WTC11 (cell line): Measurements from ENCODE around the gene LIN7A. TPM values are rescaled to one million over a fixed set of nuclear protein-coding genes. Genes with fewer than 3 reads are reported as not detected.

Experiments
- ATAC-seq: fragments of 200-7000 bp; cut with Tn5 transposase; 2 replicates; pipeline ENCODE4 v1.10.0; 2021; ENCODE audit warnings: mild to moderate bottlenecking, moderate library complexity
- CTCF ChIA-PET: fragments of 300-600 bp; sonication (Branson Sonifier 250); formaldehyde crosslinking; loops from one replicate; lab custom pipeline; 2021; ENCODE audit warnings: antibody characterized with exemption; lab: Charles Lee
- POLR2A ChIA-PET: fragments of 350-600 bp; sonication (Branson Sonifier 250); formaldehyde crosslinking; loops from one replicate; lab custom pipeline; 2021; ENCODE audit warnings: antibody characterized with exemption; lab: Charles Lee
- DNase-seq: peaks from one replicate; pipeline ENCODE4 v3.0.0; 2021; ENCODE audit warnings: low spot score
- H3K27ac Mint-ChIP-seq: 2 replicates; pipeline ENCODE4 v1.8.0; 2021; ENCODE audit warnings: mixed read lengths
- H3K27me3 Mint-ChIP-seq: 2 replicates; pipeline ENCODE4 v1.8.0; 2021; ENCODE audit warnings: low read depth, mild to moderate bottlenecking, moderate library complexity, mixed read lengths
- H3K36me3 Mint-ChIP-seq: 2 replicates; pipeline ENCODE4 v1.8.0; 2021; ENCODE audit warnings: mixed read lengths
- H3K4me1 Mint-ChIP-seq: 2 replicates; pipeline ENCODE4 v1.8.0; 2022; ENCODE audit warnings: mixed read lengths
- H3K4me3 Mint-ChIP-seq: 2 replicates; pipeline ENCODE4 v1.8.0; 2021; ENCODE audit warnings: mild to moderate bottlenecking, moderate library complexity, mixed read lengths
- H3K9me3 Mint-ChIP-seq: 2 replicates; pipeline ENCODE4 v1.8.0; 2021; ENCODE audit warnings: mixed read lengths
- AR ChIP-seq: fragments of 250-450 bp; sonication (Bioruptor Pico); IDR thresholded peaks from 2 replicates; pipeline ENCODE4 v1.9.0; 2021; ENCODE audit warnings: mild to moderate bottlenecking
- E2F1 ChIP-seq: sonication (generic); formaldehyde crosslinking; IDR thresholded peaks from 2 replicates; pipeline ENCODE4 v1.8.0; 2022; ENCODE audit warnings: mild to moderate bottlenecking, missing genetic modification reagents
- E2F5 ChIP-seq: sonication (generic); formaldehyde crosslinking; IDR thresholded peaks from 2 replicates; pipeline ENCODE4 v1.8.1; 2022; ENCODE audit warnings: mild to moderate bottlenecking, moderate library complexity, missing genetic modification reagents
- ELF4 ChIP-seq: sonication (generic); formaldehyde crosslinking; IDR thresholded peaks from 2 replicates; pipeline ENCODE4 v1.8.1; 2022; ENCODE audit warnings: low read depth, mild to moderate bottlenecking, moderate library complexity, missing genetic modification reagents
- ERG ChIP-seq: fragments of 250-450 bp; sonication (Bioruptor Pico); IDR thresholded peaks from 2 replicates; pipeline ENCODE4 v1.8.0; 2021; ENCODE audit warnings: mild to moderate bottlenecking
- FOXK1 ChIP-seq: sonication (generic); formaldehyde crosslinking; IDR thresholded peaks from 2 replicates; pipeline ENCODE4 v1.8.0; 2022; ENCODE audit warnings: mild to moderate bottlenecking, moderate library complexity, missing genetic modification reagents
- MYBL2 ChIP-seq: sonication (generic); formaldehyde crosslinking; IDR thresholded peaks from 2 replicates; pipeline ENCODE4 v1.8.1; 2023; ENCODE audit warnings: mild to moderate bottlenecking, moderate library complexity, missing genetic modification reagents
- OVOL2 ChIP-seq: fragments of 250-450 bp; sonication (Bioruptor Pico); IDR thresholded peaks from 2 replicates; pipeline ENCODE4 v1.9.0; 2021; ENCODE audit warnings: mild to moderate bottlenecking, borderline replicate concordance
- STAT6 ChIP-seq: sonication (generic); formaldehyde crosslinking; conservative IDR thresholded peaks from 2 replicates; pipeline ENCODE4 v1.8.1; 2023; ENCODE audit warnings: mild to moderate bottlenecking, low read depth, missing genetic modification reagents, moderate library complexity
- TP53 ChIP-seq: sonication (generic); formaldehyde crosslinking; IDR thresholded peaks from 2 replicates; pipeline ENCODE4 v1.8.1; 2023; ENCODE audit warnings: mild to moderate bottlenecking, missing genetic modification reagents
- USF2 ChIP-seq: sonication (generic); formaldehyde crosslinking; IDR thresholded peaks from 2 replicates; pipeline ENCODE4 v1.8.1; 2023; ENCODE audit warnings: mild to moderate bottlenecking, missing genetic modification reagents, moderate library complexity
- ZBTB43 ChIP-seq: sonication (generic); formaldehyde crosslinking; IDR thresholded peaks from 2 replicates; pipeline ENCODE4 v1.8.1; 2023; ENCODE audit warnings: mild to moderate bottlenecking, missing genetic modification reagents
- ZNF232 ChIP-seq: sonication (generic); formaldehyde crosslinking; IDR thresholded peaks from 2 replicates; pipeline ENCODE4 v1.8.0; 2022; ENCODE audit warnings: mild to moderate bottlenecking, missing genetic modification reagents
- ZNF263 ChIP-seq: sonication (generic); formaldehyde crosslinking; IDR thresholded peaks from 2 replicates; pipeline ENCODE4 v1.8.1; 2022; ENCODE audit warnings: low read depth, mild to moderate bottlenecking, moderate library complexity, missing genetic modification reagents
- ZNF281 ChIP-seq: sonication (generic); formaldehyde crosslinking; IDR thresholded peaks from 2 replicates; pipeline ENCODE4 v1.8.0; 2023; ENCODE audit warnings: mild to moderate bottlenecking, missing genetic modification reagents
- ZNF317 ChIP-seq: sonication (generic); formaldehyde crosslinking; IDR thresholded peaks from 2 replicates; pipeline ENCODE4 v1.8.1; 2023; ENCODE audit warnings: low read depth, mild to moderate bottlenecking, moderate library complexity, missing genetic modification reagents, borderline replicate concordance
- ZNF416 ChIP-seq: fragments of 250-450 bp; sonication (Bioruptor Pico); IDR thresholded peaks from 2 replicates; pipeline ENCODE4 v1.9.0; 2021; ENCODE audit warnings: mild to moderate bottlenecking, inconsistent platforms
- total RNA-seq: library from RNA; stranded (reverse); gene quantifications from 3 replicates; pipeline ENCODE4 v1.2.3, GENCODE V29; 2021

Gene LIN7A
- total RNA-seq, 1 experiment from 2014 or later: 8.5 TPM

GRCh38 chr12:80838708-80839107 lies 99.0 kb downstream of the LIN7A start:
- peaks cover 26% of the 10 kb centered on the region for H3K4me1 Mint-ChIP-seq
- no peaks in the 10 kb centered on the region for H3K9me3 Mint-ChIP-seq
- CTCF ChIA-PET: interaction anchor here (0.7 to 2.3 kb wide), 4 partner anchors 12 to 419 kb away, joined by 3 to 33 read pairs (median 12); no protein-coding TSS in a partner anchor
- H3K36me3 Mint-ChIP-seq: no peaks in the 10 kb centered on the region
- POLR2A ChIA-PET: interaction anchor here (0.6 kb wide), 1 partner anchor 20 kb away, joined by 3 read pairs; no protein-coding TSS in a partner anchor
- TF ChIP-seq ZNF263 (CRISPR knock-in tag) (no peak), ZNF317 (CRISPR knock-in tag) (no peak), USF2 (no peak), E2F5 (CRISPR knock-in tag) (no peak), ERG (CRISPR knock-in tag) (no peak), ELF4 (CRISPR knock-in tag) (no peak), ZBTB43 (CRISPR knock-in tag) (no peak), E2F1 (CRISPR knock-in tag) (no peak), FOXK1 (CRISPR knock-in tag) (no peak), TP53 (CRISPR knock-in tag) (no peak), AR (CRISPR knock-in tag) (no peak), OVOL2 (CRISPR knock-in tag) (no peak), MYBL2 (no peak)
- no peak overlapping the region for H3K4me3 Mint-ChIP-seq
- H3K27ac Mint-ChIP-seq: no peak overlapping the region
- ATAC-seq: peak; percentile 35; the same call in 1 of the 2 replicates
- no peak for DNase-seq
- no peaks in the 10 kb centered on the region for H3K27me3 Mint-ChIP-seq

- POLR2A ChIA-PET: interaction anchor here (0.6 kb wide), 2 partner anchors 20 to 102 kb away, joined by 3 to 10 read pairs; no protein-coding TSS in a partner anchor
- H3K27me3 Mint-ChIP-seq: no peaks in the 10 kb centered on the region
- no peak overlapping the region for H3K4me3 Mint-ChIP-seq
- H3K4me1 Mint-ChIP-seq: peaks cover 25% of the 10 kb centered on the region
- ATAC-seq (no peak), DNase-seq (no peak)
- CTCF ChIA-PET: interaction anchor here (0.6 to 2.3 kb wide), 31 partner anchors 9 to 420 kb away, joined by 3 to 33 read pairs (median 4); partner anchors contain the start of gene LIN7A
- H3K36me3 Mint-ChIP-seq: no peaks in the 10 kb centered on the region
- H3K27ac Mint-ChIP-seq: no peak overlapping the region
- no peaks in the 10 kb centered on the region for H3K9me3 Mint-ChIP-seq
- no peak for TF ChIP-seq ZNF281
- TF ChIP-seq STAT6 (CRISPR knock-in tag): no peak
- TF ChIP-seq ERG (CRISPR knock-in tag): no peak
- TF ChIP-seq ZNF416 (CRISPR knock-in tag): no peak
- TF ChIP-seq ZNF232 (CRISPR knock-in tag): no peak
Measured at GRCh38 chr12:80838024-80838658, 99.6 kb downstream of the LIN7A start.
